Ovary (tissue), 9 donors: ENCODE results near the gene ADA. TPM values are rescaled to one million over a fixed set of nuclear protein-coding genes. Genes with fewer than 3 reads are reported as not detected.

ENCODE experiments used
- DNase-seq, 5 donors: peaks; one replicate each; pipeline ENCODE4 v3.0.0-alpha.2; 2019 to 2020
- H3K27ac ChIP-seq, 2 donors: fragments of 200-600 bp; one replicate each; pipeline versions ENCODE4 v1.5.1 to v1.8.0; 2019 to 2022
- H3K27me3 ChIP-seq: fragments of 200-600 bp; one replicate; pipeline ENCODE4 v1.8.0; 2022
- H3K36me3 ChIP-seq: fragments of 200-600 bp; sonication (generic); one replicate; pipeline ENCODE4 v1.5.1; 2019
- H3K4me1 ChIP-seq: one replicate; pipeline ENCODE4 v1.8.1; 2013; ENCODE audit warnings: mild to moderate bottlenecking, moderate library complexity; ENCODE audit not compliant: insufficient read depth
- H3K4me3 ChIP-seq: fragments of 200-600 bp; sonication (generic); one replicate; pipeline ENCODE4 v1.5.1; 2017
- H3K9me3 ChIP-seq, 2 donors: fragments of 200-600 bp in 1 of 2; sonication (generic) in 1 of 2; one replicate each; pipeline versions ENCODE4 v1.5.1 to v1.8.1; 2013 to 2019; ENCODE audit warnings: mild to moderate bottlenecking in 1 of 2, moderate library complexity in 1 of 2
- EP300 ChIP-seq: sonication (generic); formaldehyde crosslinking; IDR thresholded peaks from one replicate; pipeline ENCODE4 v1.6.1; 2017; ENCODE audit warnings: antibody characterized with exemption
- POLR2A ChIP-seq: fragments of 450-650 bp; IDR thresholded peaks from one replicate; pipeline ENCODE4 v1.6.1; 2017; ENCODE audit warnings: antibody characterized with exemption, mild to moderate bottlenecking, moderate library complexity
- WGBS, 3 donors: extraction: QIAGEN DNeasy Blood & Tissue Kit in 1 of 3; methylation state at CpG; one replicate each; pipeline versions ENCODE4 v1.1.5 to v1.1.7; 2013 to 2017; 5-methylcytosine and 5-hydroxymethylcytosine counted together
- intact Hi-C, 4 donors: fragments of 100-400 bp; cut with DNase I; formaldehyde crosslinking; loops; one replicate each; pipeline versions ENCODE4 v1.11.0 to v1.15.1; 2022 to 2023
- polyA plus RNA-seq, 2 donors: library from polyadenylated mRNA; stranded (reverse); fragments of 200-250 nt in 1 of 2; fragments of 350-450 nt in 1 of 2; fragmentation: Illumina TruSeq in 1 of 2; extraction: RNeasy Lipid Tissue Mini Kit (QIAGEN cat#74804) in 1 of 2; gene quantifications; one replicate each; pipeline ENCODE4 v1.2.3, GENCODE V29; 2013 to 2014
- total RNA-seq, 7 donors: library from RNA; depleted of rRNA in 2 of 7; stranded (reverse); fragments of >200 nt in 2 of 7; fragmentation: NEBNext Ultra II Directional in 3 of 7; extraction: Animal tissue kit (Norgen Biotek cat#: 25700) in 3 of 7; gene quantifications; one replicate each; pipeline versions ENCODE4 v1.1.0 to v1.2.4, GENCODE V29; 2016 to 2023
- TF ChIP-seq, protein P1 (sequence below), 3 donors: fragments of 450-650 bp in 2 of 3; fragments of 200-600 bp in 1 of 3; IDR thresholded peaks; one replicate each; pipeline versions ENCODE4 v1.5.1 to v1.8.0; 2016 to 2022; ENCODE audit warnings: antibody characterized with exemption in 3 of 3, mild to moderate bottlenecking in 1 of 3
- donor health status: DM: no; HTN: no; CAD: no; lungs with moderate emphysema.
- donor health status: DM: no; HTN: no; CAD: no.
- donor health status: Bipolar disorder and iron deficiency.
- donor health status: DM: yes; HTN: yes; CAD: no.
- donor health status: DM: no; HTN: no; CAD: no.
- donor health status: DM: yes; HTN: yes; CAD: no.

The ADA gene
- total and polyA plus RNA-seq, 9 donors = 1.1 to 7.4 (median 3.2) TPM

DNA sequence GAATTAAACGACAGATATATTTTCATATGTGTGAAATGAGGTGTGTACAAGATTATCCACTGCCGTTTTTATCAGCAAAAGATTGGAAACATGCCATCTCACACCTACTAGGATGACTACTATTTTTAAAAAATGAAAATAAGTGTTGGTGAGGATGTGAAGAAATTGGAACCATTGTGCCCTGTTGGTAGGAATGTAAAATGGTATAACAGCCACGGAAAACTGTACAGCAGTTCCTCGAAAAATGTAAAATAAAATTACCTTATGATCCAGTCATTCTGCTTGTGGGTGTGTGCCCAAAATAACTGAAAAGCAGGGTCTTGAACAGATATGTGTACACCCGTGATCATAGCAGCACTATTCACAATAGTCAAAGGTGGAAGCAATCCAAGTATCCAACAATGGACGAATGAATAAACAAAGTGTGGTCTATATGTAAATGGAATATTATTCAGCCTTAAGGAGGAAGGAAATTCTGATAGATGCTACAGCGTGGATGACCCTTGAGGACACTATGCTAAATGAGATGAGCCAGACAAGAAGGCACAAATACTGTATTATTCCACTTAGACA lies 36.6 kb upstream of the ADA start:
- intact Hi-C loops = loop anchor here in 1 of 4 donors (10.0 kb wide), 1 partner anchor 177 kb away; no protein-coding TSS in a partner anchor
- Histone ChIP-seq H3K27ac (no peak overlapping the region), H3K36me3 (no peaks in the 10 kb centered on the region), H3K9me3 (no peaks in the 10 kb centered on the region), H3K4me1 (peaks cover 22% of the 10 kb centered on the region), H3K4me3 (no peak overlapping the region), H3K27me3 (no peaks in the 10 kb centered on the region)
- DNase-seq = no peak
- 62 to 67% (median 66%) methylated on average over 7 of the region's 7 CpGs for WGBS, 3 donors
- TF ChIP-seq EP300 (no peak), POLR2A (no peak)
- TF ChIP-seq, protein P1, sequence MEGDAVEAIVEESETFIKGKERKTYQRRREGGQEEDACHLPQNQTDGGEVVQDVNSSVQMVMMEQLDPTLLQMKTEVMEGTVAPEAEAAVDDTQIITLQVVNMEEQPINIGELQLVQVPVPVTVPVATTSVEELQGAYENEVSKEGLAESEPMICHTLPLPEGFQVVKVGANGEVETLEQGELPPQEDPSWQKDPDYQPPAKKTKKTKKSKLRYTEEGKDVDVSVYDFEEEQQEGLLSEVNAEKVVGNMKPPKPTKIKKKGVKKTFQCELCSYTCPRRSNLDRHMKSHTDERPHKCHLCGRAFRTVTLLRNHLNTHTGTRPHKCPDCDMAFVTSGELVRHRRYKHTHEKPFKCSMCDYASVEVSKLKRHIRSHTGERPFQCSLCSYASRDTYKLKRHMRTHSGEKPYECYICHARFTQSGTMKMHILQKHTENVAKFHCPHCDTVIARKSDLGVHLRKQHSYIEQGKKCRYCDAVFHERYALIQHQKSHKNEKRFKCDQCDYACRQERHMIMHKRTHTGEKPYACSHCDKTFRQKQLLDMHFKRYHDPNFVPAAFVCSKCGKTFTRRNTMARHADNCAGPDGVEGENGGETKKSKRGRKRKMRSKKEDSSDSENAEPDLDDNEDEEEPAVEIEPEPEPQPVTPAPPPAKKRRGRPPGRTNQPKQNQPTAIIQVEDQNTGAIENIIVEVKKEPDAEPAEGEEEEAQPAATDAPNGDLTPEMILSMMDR (IDR thresholded peaks at IDR 0.05) = no peak

DNA sequence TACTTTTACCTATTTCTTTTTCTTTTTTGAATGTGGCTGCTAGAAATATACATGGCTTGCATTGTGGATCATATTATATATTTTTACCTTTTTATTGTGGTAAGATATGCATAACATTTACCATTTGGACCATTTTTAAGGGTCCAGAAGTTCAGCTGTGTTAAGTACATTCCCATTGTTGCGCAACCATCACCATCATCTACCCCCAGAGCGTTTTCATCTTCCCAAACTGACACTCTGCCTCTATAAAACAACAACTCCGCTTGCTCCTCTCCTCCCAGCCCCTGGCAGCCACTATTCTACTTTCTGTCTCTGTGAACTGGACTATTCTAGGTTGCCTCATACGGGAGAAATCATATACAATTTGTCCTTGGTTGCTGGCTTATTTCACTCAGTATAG lies 35.4 kb upstream of the ADA start:
- H3K36me3 ChIP-seq = no peaks in the 10 kb centered on the region
- H3K27me3 ChIP-seq = no peaks in the 10 kb centered on the region
- WGBS, 3 donors = 82 to 88% (median 86%) methylated on average over 4 of the region's 4 CpGs
- no peak overlapping the region for H3K4me3 ChIP-seq
- intact Hi-C loops = loop anchor here in 1 of 4 donors (10.0 kb wide), 1 partner anchor 178 kb away; no protein-coding TSS in a partner anchor
- no peaks in the 10 kb centered on the region for H3K9me3 ChIP-seq
- TF ChIP-seq EP300 (no peak), POLR2A (no peak)
- TF ChIP-seq, protein P1 (IDR thresholded peaks at IDR 0.05) = no peak
- no peak for DNase-seq
- no peak overlapping the region for H3K27ac ChIP-seq
- peaks cover 16% of the 10 kb centered on the region for H3K4me1 ChIP-seq

DNA sequence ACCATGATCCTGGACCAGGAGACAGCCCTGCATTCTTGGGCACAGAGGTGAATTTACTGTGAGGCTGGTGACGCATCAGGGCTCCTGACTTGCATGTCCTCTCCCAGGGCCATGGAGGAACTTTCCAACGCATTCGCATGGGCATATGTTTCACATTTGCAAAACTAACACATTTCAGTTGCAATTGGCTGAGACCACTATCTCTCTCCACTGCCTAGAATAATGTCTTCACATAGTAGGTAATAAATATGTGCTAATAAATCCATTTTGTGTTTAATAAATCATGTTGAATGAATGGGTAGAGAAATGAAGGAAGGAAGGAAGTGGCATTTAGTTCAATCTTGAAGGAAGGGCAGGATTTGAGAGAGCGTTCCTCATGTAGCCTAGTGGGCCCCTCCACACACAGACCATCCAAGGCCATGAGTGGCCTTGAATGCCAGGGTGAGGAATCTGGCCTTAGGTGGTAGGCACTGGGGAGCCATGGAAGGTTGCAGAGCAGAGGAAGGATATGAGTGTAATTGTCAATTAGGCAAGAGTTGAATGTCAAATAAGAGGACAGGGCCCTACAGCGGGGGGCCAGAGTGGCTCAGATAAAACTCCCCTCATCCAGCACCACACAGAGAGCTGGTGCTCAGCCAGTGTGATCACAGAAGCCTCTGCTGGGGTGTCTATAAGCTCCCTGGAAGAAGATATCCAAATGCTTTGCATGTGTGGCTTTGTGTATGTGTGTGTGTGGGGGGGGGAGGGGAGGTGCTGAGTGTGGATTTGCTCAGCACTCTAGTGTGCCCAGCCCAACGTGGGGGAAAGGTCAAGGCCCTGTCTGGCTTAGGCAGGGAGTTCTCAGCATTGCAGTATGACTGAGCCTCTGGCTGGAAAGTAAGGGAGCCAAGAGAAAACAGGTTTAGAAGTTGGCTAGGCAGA lies 32.8 kb upstream of the ADA start:
- Histone ChIP-seq H3K4me3 (no peak overlapping the region), H3K27ac (peak overlapping the region in 1 of 2 donors; percentile 73), H3K4me1 (peaks cover 2% of the 10 kb centered on the region)

More for the DNA sequence above, 32.8 kb upstream of the ADA start:
- Histone ChIP-seq H3K9me3 (no peaks in the 10 kb centered on the region), H3K36me3 (no peaks in the 10 kb centered on the region), H3K27me3 (no peaks in the 10 kb centered on the region)
- DNase-seq = peak; percentile 62 to 82 (median 70)
- 69 to 75% (median 72%) methylated on average over 6 of the region's 6 CpGs for WGBS, 3 donors
- intact Hi-C loops = loop anchor here (2.0 to 10.0 kb wide), 4 partner anchors 48 to 293 kb away; no protein-coding TSS in a partner anchor
- TF ChIP-seq POLR2A = no peak
- TF ChIP-seq EP300 = no peak
- TF ChIP-seq, protein P1 (IDR thresholded peaks at IDR 0.05) = no peak
